Measurements from ENCODE around the gene DCBLD1.

The DCBLD1 gene

GRCh38 chr6:117555882-117556498 lies 73.5 kb downstream of the DCBLD1 start:
- peak in 1 of 2 donors; percentile 33 for DNase-seq (ENCODE audit: low read depth in 2 of 2)

- no peak for DNase-seq (ENCODE audit: low read depth in 2 of 2)
Measured at GRCh38 chr6:117557951-117558350, 75.5 kb downstream of the DCBLD1 start.

- DNase-seq (ENCODE audit: low read depth in 2 of 2): no peak
Measured at GRCh38 chr6:117558818-117559217, 76.3 kb downstream of the DCBLD1 start.

GRCh38 chr6:117559299-117559698 lies 76.8 kb downstream of the DCBLD1 start:
- DNase-seq (ENCODE audit: low read depth in 2 of 2): no peak

GRCh38 chr6:117561128-117561527 lies 78.7 kb downstream of the DCBLD1 start:
- no peak for DNase-seq (ENCODE audit: low read depth in 2 of 2)

GRCh38 chr6:117564681-117565080 lies 82.2 kb downstream of the DCBLD1 start:
- no peak for DNase-seq (ENCODE audit: low read depth in 2 of 2)

- DNase-seq (ENCODE audit: low read depth in 2 of 2): no peak
Measured at GRCh38 chr6:117568247-117568646, 85.8 kb downstream of the DCBLD1 start.

- DNase-seq (ENCODE audit: low read depth in 2 of 2): no peak
Measured at GRCh38 chr6:117568831-117569410, 86.4 kb downstream of the DCBLD1 start.

- DNase-seq (ENCODE audit: low read depth in 2 of 2): no peak
Measured at GRCh38 chr6:117573006-117573680, 90.7 kb downstream of the DCBLD1 start.

GRCh38 chr6:117574198-117574597 lies 91.7 kb downstream of the DCBLD1 start:
- no peak for DNase-seq (ENCODE audit: low read depth in 2 of 2)

- DNase-seq (ENCODE audit: low read depth in 2 of 2): no peak
Measured at GRCh38 chr6:117585647-117586046, 103.2 kb downstream of the DCBLD1 start.

- DNase-seq (ENCODE audit: low read depth in 2 of 2): no peak
Measured at GRCh38 chr6:117590447-117590846, 108.0 kb downstream of the DCBLD1 start.

GRCh38 chr6:117591405-117591804 lies 108.9 kb downstream of the DCBLD1 start:
- DNase-seq (ENCODE audit: low read depth in 2 of 2): no peak

- DNase-seq (ENCODE audit: low read depth in 2 of 2): no peak
Measured at GRCh38 chr6:117592983-117593759, 110.7 kb downstream of the DCBLD1 start.

- no peak for DNase-seq (ENCODE audit: low read depth in 2 of 2)
Measured at GRCh38 chr6:117595099-117595923, 112.8 kb downstream of the DCBLD1 start.

GRCh38 chr6:117597755-117598154 lies 115.3 kb downstream of the DCBLD1 start:
- no peak for DNase-seq (ENCODE audit: low read depth in 2 of 2)

Data from stimulated activated CD4-positive, alpha-beta T cell treated with anti-CD3 and anti-CD28 coated beads, Interleukin-15, amount 100 ng/mL, for 48 hours (primary cell).